Ishikawa (cell line): ENCODE results near the gene AFF2.

Source experiments
- CEBPB ChIP-seq: IDR thresholded peaks from 2 replicates; pipeline ENCODE4 v1.6.1; 2012
- CREB1 ChIP-seq: IDR thresholded peaks from 2 replicates; pipeline ENCODE4 v1.6.1; 2012; ENCODE audit warnings: low read depth
- EGR1 ChIP-seq: IDR thresholded peaks from 2 replicates; pipeline ENCODE4 v1.6.1; 2012
- EP300 ChIP-seq: IDR thresholded peaks from 2 replicates; pipeline ENCODE4 v1.6.1; 2012; ENCODE audit warnings: borderline replicate concordance
- MAX ChIP-seq: IDR thresholded peaks from 2 replicates; pipeline ENCODE4 v1.6.1; 2012
- REST ChIP-seq: IDR thresholded peaks from 2 replicates; pipeline ENCODE4 v1.6.1; 2012; ENCODE audit warnings: low read depth, mild to moderate bottlenecking
- USF1 ChIP-seq: IDR thresholded peaks from 2 replicates; pipeline ENCODE4 v1.6.1; 2012
- ZBTB7A ChIP-seq: IDR thresholded peaks from 2 replicates; pipeline ENCODE4 v1.6.1; 2012; ENCODE audit warnings: low read depth

GRCh38 chrX:149045645-149046210, 545.3 kb downstream of the AFF2 start:
- TF ChIP-seq EP300 (no peak), EGR1 (no peak), MAX (no peak), CEBPB (no peak), REST (no peak), ZBTB7A (no peak), USF1 (no peak), CREB1 (no peak)
